GM12872 (cell line): Measurements from ENCODE around the gene NANOGP8.

Source experiments
- TF ChIP-seq, protein P1 (sequence below): IDR thresholded peaks from 3 replicates; pipeline ENCODE4 v1.5.1; 2011; ENCODE audit warnings: low read depth, mild to moderate bottlenecking, low read length, moderate library complexity; ENCODE audit not compliant: insufficient read depth

NANOGP8 gene

DNA sequence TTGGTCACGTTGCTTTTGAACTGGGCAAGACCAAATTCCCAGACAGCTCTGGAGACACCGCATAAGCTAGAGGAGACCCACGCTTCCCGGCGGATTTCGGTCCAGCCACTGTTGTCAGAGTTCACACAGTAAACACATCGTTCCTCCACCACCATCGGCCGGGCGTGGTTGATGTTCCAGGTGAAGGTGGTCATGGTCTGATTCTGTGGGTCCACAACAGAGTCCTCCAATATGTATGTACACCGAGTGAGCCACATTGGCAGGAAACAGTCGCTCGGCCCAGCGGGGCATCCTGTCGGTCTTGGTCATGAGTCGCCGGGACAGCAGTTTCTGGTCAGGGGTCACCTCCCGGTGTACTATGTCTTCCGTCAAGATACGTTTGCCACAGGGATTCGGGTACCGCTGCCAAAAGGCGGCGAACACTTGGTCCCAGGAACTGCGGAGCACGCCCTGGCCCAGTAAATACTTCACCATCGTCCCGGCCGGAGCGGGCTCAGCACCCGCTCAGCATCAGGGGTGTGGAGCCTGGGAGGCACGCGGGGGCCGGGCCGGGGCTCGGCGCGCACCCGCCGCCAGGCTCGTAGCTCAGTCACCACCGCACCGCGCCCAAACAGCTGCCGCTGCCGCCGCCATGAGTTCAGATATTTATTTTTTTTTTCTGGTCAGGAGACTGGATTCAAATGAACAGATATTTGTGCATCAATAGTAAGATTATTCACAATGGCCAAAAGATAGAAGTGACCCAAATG, 36.7 kb upstream of the NANOGP8 start:
- TF ChIP-seq, protein P1, sequence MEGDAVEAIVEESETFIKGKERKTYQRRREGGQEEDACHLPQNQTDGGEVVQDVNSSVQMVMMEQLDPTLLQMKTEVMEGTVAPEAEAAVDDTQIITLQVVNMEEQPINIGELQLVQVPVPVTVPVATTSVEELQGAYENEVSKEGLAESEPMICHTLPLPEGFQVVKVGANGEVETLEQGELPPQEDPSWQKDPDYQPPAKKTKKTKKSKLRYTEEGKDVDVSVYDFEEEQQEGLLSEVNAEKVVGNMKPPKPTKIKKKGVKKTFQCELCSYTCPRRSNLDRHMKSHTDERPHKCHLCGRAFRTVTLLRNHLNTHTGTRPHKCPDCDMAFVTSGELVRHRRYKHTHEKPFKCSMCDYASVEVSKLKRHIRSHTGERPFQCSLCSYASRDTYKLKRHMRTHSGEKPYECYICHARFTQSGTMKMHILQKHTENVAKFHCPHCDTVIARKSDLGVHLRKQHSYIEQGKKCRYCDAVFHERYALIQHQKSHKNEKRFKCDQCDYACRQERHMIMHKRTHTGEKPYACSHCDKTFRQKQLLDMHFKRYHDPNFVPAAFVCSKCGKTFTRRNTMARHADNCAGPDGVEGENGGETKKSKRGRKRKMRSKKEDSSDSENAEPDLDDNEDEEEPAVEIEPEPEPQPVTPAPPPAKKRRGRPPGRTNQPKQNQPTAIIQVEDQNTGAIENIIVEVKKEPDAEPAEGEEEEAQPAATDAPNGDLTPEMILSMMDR = no peak

DNA sequence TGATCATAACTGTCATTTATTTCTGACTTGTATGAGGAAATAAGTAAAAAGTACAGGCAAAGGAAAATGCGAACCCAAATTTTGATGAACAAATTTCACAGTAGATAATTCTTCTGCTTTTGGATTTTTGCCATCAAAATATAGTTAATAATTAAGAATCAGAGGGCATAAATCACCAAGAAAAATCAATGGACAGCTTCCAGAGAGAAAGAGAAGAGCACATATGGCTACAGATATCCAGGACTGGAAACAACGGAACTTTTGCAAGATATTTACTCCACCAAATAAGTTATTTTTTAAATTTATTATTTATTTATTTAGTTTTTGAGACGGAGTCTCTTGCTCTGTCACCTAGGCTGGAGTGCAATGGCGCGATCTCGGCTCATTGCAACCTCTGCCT, 35.1 kb upstream of the NANOGP8 start:
- TF ChIP-seq, protein P1 = no peak

DNA sequence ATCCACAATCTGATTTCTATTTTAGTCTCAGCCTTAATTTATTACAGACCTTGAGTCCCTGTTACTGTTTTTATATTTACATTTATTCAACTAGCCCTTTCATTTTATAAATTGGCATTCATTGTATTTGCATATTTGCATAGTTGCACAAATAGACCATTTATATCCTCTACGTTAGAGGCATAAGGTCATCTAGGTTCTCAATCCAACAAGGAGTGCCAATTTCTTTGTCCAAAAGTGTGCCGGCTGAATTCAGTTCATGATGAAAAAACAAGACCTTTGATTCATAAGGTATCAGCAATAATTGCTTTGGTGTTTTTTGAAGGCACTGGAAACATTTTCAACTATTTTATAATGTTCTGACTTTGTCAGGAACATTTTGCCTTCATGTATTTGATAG, 33.9 kb upstream of the NANOGP8 start:
- TF ChIP-seq, protein P1 = no peak

DNA sequence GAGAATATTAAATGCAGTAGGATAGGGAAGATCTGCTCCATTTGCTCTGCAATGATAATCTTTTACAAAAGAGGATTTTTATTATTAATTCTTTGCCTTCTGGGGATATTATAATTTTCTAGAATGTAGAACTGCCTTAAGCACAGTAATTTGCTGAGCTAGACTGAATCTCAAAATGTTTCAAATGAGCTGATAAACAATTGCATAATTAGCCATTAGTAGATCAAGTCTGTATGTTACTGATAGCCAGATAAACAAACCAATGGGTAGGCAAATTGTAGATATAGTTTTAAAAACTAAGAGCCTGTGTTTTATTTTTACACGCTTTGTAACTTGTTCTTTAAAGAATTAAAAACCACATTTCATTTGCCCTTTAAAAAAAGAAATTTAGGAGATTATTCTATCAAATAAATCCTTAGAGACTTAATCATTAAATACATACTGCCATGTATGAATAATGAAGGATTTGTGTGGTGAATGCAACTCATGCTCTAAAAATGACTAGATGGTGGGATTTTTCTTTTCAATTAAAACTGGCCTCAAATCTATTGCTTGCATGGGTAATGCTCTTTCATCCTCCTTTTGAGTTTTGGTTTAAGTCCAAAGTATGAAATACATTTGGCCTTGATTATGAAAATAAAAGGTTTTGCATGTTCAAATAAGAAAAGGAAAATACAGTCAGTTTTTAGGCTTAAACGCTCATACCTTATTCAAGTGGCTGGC, 32.6 kb upstream of the NANOGP8 start:
- TF ChIP-seq, protein P1 = no peak

DNA sequence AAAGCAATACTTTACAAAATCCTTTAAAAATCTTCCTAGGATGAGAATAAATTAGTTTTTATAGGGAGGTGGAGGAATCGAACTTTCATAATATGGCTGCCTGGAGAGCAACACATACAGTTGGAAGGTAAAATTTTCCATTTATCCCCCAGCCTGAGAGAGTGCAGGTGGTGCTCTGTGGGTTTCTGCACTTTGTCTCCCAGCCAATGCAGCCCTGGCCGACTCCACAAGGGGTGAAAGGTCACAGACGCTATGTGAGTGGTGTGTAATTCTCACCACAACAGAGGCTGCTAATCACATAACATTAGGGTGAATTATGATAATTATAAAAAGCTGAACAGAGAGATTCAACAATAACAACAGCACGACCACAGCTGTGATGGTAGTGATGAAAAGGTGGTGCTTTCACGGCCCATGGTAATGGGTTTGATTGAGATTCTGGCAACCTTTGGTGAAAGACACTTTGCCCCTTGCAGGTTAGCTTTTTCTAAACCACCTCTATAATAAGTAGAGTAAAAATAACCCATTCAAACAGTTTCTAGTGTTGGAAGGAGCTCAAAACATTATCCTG, 30.1 kb upstream of the NANOGP8 start:
- TF ChIP-seq, protein P1 = no peak

DNA sequence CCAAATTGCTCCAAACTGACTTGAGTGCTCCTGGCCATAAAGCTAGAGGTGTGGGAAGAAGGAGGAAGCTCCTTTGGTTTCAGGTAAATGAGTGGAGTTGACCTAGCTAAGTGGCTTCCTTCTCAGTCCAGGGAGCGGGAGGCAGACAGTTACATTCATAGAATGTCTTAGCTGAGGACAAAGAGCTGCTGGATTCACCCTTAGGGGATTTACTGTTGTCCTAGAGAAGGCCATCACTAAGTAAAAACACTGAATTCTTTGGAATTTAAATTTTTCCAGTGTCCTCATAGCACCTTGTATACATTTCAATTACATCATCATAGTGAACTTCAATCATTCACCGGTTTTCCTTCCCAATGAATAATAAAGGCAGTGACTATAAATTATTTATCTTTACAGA, 27.3 kb upstream of the NANOGP8 start:
- TF ChIP-seq, protein P1 = no peak

DNA sequence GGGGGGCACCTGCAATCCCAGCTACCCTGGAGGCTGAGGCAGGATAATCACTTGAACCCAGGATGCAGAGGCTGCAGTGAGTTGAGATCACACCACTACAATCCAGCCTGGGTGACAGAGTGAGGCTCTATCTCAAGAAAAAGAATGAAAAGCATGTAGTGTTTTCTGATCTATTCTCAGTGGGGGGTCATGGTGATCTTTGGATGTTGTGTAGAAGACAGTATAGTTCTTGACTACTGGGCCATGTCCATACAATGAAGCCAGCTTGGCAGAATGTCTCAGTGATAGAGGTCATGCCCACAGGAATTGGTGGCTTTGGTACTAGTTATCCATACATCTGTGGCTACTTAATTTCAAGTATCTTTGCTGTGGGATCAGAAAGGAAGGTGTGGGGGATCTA, 26.8 kb upstream of the NANOGP8 start:
- TF ChIP-seq, protein P1 = no peak
